NCI-H345 treated with DMSO at 0.1 percent for 48 hours (cell line): ENCODE measurements around the gene IFI30.

ENCODE experiments used
- DNase-seq: peaks from one replicate; lab custom pipeline; 2025; ENCODE audit not compliant: unreplicated experiment; lab: John Stamatoyannopoulos, UW

The IFI30 gene

GRCh38 chr19:18223860-18224524 lies 50.4 kb downstream of the IFI30 start:
- DNase-seq: no peak

DNA sequence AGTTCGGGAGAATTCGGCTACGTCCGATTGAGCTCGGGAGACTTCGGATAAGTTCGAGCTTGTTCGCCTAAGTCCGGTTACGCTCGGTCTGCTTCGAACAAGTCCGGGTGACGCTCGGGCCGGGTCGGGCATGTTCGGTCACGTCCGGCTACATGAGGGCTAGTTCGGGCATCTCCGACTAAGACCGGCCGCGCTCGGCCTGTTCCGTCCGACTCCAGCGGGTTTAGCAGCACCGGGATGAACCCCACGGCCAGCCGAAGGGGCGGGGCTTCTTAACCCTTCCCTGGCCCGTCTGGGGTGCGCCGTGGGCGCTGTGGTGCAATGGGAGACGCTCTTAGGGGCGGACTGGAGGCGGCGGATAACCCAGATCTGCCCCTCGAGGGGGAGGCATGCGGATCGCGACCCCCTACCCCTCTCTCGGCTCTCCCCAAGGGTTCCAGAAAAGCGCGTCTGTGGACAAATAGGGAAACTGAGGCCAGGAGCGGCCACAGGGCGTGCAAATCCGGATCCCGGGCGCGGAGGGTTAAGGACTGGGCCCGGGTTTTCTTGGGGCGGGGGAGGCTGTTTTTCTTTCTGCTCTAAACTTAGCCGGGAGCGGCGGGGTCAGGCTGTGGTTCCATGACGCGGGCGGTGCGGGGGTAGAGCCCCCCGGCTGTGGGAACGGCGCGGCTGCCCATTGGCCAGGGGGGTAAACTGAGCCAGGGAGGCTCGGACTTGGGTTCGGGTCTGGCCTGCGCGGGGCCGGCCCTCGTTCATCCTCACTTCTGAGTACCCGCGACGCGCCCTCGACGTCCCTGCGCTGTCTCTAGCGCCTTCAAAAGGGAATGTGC lies 51.1 kb downstream of the IFI30 start:
- peak; percentile 50 for DNase-seq

- no peak for DNase-seq
Observed at GRCh38 chr19:18225355-18225701, 51.7 kb downstream of the IFI30 start.

DNA sequence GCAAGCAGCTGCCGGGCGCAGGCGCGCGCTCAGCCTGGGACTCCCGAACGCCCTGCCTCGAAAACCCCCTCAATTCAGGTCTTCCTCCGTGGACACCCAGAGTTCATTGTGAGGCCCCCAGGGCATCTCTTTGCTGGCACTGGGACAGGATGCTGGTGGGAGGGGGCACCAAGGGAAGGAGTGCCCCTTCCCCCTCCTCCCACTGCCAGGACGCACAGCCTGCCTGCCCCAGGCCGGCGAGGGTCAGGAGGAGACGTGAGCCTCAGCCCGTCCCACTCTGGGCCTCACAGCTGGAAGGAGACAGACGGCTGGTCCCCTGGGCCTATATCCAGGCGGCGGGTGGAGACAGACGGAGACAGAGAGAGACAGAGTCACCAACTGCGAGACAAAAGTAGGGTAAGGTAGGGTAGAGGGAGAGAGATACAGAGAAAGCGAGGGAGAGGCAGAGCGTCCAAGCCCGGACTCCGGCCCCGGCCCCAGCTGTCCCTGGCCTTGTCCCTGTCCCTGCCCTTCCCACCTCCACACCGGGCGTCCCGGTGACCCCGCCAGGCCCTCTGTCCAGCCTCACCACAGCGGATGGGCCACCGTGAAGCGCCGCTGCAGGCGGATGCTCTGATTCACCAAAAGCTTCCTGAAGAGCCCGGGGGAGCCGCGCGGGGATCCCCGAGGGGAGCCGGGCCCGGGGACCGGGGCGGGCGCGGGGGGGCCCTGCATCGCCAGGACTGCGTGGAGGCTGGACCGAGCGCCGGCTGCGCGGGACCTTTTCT lies 52.3 kb downstream of the IFI30 start, which contains the start of gene PDE4C:
TSS of gene PDE4C (minus strand) at position 737 of the 767 bp plus-strand sequence. CDS start at position 714, 23 bp downstream.
- DNase-seq: no peak

DNA sequence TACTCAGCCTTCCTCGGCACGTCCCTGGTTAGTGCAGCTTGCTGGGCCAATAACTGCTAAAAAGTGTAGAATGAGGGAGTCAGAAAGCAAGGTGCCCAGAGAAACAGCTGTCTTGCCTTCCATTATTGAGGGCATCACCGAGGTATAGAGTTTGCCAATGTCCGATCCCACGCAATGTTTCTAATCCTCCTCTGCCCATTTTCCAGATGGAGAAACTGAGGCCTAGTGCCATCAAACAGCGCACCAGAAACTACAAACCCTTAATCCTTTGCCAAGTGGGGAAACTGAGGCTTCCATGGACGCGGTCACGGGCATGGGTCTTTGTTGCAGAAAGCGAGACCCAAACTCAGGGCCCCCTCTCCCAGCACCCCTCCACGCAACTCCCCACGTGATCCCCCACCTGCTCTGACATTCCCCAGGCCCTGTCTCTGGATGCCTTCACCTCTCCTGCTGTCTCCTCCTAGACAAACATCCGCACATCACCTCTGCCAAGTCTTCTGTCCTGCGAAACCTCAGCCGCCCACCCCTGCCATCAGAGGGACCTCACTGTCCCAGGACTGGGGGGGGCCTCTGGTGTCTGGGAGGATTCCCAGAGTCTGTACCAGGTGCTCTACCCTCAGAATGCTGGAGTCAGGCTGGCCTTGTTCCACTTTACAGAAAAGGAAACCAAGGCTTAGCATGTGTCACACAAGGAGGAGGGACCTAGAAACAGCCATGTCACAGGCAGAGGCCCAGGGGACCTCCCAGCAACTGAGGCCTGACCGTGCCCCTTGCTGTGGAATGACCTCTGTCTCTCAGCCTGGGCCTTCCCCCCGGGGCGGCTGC lies 53.6 kb downstream of the IFI30 start:
- DNase-seq: no peak
